Measurements from ENCODE around the gene FNIP2.
"Not testable (repeated sequence)": the region's sequence is repeated elsewhere in the genome, so short reads cannot be mapped to it uniquely, and the experiment has no call there.

DNA sequence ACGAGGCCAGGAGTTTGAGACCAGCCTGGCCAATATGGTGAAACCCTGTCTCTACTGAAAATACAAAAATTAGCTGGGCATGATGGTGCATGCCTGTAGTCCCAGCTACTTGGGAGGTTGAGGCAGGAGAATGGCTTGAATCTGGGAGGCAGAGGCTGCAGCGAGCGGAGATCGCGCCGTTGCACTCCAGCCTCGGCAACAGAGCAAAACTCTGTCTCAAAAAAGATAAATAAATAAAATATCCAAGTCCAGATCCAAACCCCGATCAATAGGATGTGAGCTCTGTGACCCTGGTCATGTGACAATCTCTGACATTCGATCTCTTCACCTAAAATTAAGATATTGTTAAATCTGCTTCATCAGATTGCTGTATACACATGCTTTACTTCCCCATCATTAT is 187.5 kb downstream of the FNIP2 start:
- TF ChIP-seq, protein P1, sequence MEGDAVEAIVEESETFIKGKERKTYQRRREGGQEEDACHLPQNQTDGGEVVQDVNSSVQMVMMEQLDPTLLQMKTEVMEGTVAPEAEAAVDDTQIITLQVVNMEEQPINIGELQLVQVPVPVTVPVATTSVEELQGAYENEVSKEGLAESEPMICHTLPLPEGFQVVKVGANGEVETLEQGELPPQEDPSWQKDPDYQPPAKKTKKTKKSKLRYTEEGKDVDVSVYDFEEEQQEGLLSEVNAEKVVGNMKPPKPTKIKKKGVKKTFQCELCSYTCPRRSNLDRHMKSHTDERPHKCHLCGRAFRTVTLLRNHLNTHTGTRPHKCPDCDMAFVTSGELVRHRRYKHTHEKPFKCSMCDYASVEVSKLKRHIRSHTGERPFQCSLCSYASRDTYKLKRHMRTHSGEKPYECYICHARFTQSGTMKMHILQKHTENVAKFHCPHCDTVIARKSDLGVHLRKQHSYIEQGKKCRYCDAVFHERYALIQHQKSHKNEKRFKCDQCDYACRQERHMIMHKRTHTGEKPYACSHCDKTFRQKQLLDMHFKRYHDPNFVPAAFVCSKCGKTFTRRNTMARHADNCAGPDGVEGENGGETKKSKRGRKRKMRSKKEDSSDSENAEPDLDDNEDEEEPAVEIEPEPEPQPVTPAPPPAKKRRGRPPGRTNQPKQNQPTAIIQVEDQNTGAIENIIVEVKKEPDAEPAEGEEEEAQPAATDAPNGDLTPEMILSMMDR (conservative IDR thresholded peaks at IDR 0.05; ENCODE audit: low read depth, low read length): not testable (repeated sequence)
- TF ChIP-seq EZH2phosphoT487 (IDR thresholded peaks at IDR 0.05; ENCODE audit: borderline replicate concordance, low read length); EZH2 (IDR thresholded peaks at IDR 0.05; ENCODE audit: low read length, unreplicated experiment): not testable (repeated sequence)

Measured in PC-3 (cell line).